RWPE1 (cell line): Measurements from ENCODE around the gene MARF1.
"Not testable (repeated sequence)": the region's sequence is repeated elsewhere in the genome, so short reads cannot be mapped to it uniquely, and the experiment has no call there.

Experiments used
- CTCF ChIA-PET: fragments of 350-600 bp; sonication (Branson Sonifier 250); formaldehyde crosslinking; extraction: SDS; loops from one replicate; lab custom pipeline; 2021; lab: Yijun Ruan, JAX
- POLR2A ChIA-PET: fragments of 400-600 bp; formaldehyde crosslinking; extraction: SDS; loops from one replicate; lab custom pipeline; 2020; ENCODE audit warnings: antibody characterized with exemption; ENCODE audit not compliant: low non-redundant PET; lab: Yijun Ruan, JAX
- DNase-seq: peaks from one replicate; pipeline ENCODE4 v3.0.0; 2012; ENCODE audit warnings: low spot score
- H3K27ac ChIP-seq: fragments of 450-650 bp; 2 replicates; pipeline ENCODE4 v1.5.1; 2017
- TF ChIP-seq, protein P1 (sequence below): fragments of 450-650 bp; conservative IDR thresholded peaks from 2 replicates; pipeline ENCODE4 v1.5.1; 2017; ENCODE audit warnings: low read depth, mild to moderate bottlenecking

Gene MARF1

GRCh38 chr16:15574614-15574948 is 68.4 kb downstream of the MARF1 start:
- no peak for DNase-seq
- ChIA-PET POLR2A (no interaction called here), CTCF (no interaction called here)
- TF ChIP-seq, protein P1, sequence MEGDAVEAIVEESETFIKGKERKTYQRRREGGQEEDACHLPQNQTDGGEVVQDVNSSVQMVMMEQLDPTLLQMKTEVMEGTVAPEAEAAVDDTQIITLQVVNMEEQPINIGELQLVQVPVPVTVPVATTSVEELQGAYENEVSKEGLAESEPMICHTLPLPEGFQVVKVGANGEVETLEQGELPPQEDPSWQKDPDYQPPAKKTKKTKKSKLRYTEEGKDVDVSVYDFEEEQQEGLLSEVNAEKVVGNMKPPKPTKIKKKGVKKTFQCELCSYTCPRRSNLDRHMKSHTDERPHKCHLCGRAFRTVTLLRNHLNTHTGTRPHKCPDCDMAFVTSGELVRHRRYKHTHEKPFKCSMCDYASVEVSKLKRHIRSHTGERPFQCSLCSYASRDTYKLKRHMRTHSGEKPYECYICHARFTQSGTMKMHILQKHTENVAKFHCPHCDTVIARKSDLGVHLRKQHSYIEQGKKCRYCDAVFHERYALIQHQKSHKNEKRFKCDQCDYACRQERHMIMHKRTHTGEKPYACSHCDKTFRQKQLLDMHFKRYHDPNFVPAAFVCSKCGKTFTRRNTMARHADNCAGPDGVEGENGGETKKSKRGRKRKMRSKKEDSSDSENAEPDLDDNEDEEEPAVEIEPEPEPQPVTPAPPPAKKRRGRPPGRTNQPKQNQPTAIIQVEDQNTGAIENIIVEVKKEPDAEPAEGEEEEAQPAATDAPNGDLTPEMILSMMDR, result no peak
- H3K27ac ChIP-seq, result no peak overlapping the region

DNA sequence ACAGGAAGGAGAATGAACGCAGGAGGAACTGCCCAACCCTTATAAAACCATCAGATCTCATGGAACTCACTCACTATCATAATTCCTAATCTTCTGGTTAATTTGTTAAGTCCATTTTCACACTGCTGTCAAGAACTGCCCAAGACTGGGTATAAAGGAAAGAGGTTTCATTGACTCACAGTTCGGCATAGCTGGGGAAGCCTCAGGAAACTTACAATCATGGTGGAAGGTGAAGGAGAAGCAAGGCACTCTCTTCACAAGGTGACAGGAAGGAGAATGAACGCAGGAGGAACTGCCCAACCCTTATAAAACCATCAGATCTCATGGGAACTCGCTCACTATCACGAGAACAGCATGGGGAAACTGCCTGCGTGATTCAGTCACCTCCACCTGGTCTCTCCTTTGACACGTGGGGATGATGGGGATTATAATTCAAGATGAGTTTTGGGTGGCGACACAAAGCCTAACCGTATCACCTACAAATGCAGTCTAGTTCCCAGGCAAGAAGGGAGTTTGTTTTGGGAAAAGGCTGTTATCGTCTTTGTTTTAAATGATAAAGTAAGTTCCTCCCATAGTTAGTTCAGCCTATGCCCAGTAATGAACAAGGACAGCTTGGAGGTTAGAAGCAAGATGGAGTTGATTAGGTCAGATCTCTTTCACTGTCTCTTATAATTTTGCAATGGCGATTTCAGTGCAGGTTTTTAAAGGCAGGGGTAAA is 68.9 kb downstream of the MARF1 start:
- H3K27ac ChIP-seq, DNase-seq, CTCF ChIA-PET, POLR2A ChIA-PET: not testable (repeated sequence)

DNA sequence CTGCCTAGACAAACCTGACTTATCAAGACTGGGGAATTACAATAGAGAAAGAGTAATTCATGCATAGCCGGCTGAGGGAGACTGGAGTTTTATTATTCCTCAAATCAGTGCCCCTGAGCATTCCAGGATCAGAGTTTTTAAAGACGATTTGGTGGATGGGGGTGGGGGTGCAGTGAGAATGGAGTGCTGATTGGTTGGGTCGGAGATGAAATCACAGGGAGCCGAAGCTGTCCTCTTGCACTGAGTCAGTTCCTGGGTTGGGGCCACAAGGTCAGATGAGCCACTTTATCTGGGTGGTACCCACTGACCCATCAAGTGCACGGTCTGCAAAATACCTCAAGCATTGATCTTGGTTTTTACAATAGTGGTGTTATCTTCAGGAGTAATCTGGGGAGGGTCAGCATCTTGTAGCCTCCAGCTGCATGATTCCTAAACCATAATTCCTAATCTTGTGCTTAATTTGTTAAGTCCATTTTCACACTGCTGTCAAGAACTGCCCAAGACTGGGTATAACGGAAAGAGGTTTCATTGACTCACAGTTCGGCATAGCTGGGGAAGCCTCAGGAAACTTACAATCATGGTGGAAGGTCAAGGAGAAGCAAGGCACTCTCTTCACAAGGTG is 69.6 kb downstream of the MARF1 start:
- ChIA-PET POLR2A (interaction anchor here (0.6 kb wide), 1 partner anchor 12 kb away, joined by 5 read pairs; no protein-coding TSS in a partner anchor), CTCF (no interaction called here)
- DNase-seq, result no peak
- no peak overlapping the region for H3K27ac ChIP-seq
- TF ChIP-seq, protein P1, result no peak

- POLR2A ChIA-PET, result interaction anchor here (0.6 kb wide), 1 partner anchor 11 kb away, joined by 5 read pairs; no protein-coding TSS in a partner anchor
- DNase-seq, result no peak
- CTCF ChIA-PET, result interaction anchor here (0.6 kb wide), 1 partner anchor 139 kb away, joined by 3 read pairs; no protein-coding TSS in a partner anchor
- no peak overlapping the region for H3K27ac ChIP-seq
- TF ChIP-seq, protein P1, result no peak
Observed at GRCh38 chr16:15572329-15573001, 70.5 kb downstream of the MARF1 start.

DNA sequence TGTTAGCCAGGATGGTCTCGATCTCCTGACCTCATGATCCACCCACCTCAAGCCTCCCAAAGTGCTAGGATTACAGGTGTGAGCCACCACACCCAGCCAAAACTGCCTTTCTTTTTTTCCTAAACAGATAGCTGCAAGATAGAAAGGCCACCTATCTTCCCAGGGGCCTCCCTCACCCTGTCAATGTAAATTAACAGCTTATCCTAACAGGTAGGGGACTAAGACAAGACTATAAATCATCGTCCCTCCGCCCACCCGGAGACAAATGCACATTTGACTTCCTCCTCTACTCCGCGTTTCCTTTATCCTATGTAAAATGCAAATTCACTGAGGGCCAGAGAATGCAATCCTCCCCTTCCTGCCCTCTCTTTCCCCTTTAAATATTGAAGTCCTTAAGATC is 71.4 kb downstream of the MARF1 start:
- POLR2A ChIA-PET, result no interaction called here
- no peak for DNase-seq

GRCh38 chr16:15570666-15571065 is 72.3 kb downstream of the MARF1 start:
- POLR2A ChIA-PET, DNase-seq, H3K27ac ChIP-seq: not testable (repeated sequence)
- CTCF ChIA-PET, result interaction anchor here (0.6 kb wide), 1 partner anchor 45 kb away, joined by 3 read pairs; no protein-coding TSS in a partner anchor

More for the DNA sequence above, 71.4 kb downstream of the MARF1 start:
- no peak overlapping the region for H3K27ac ChIP-seq
- TF ChIP-seq, protein P1, result no peak
- CTCF ChIA-PET, result no interaction called here

DNA sequence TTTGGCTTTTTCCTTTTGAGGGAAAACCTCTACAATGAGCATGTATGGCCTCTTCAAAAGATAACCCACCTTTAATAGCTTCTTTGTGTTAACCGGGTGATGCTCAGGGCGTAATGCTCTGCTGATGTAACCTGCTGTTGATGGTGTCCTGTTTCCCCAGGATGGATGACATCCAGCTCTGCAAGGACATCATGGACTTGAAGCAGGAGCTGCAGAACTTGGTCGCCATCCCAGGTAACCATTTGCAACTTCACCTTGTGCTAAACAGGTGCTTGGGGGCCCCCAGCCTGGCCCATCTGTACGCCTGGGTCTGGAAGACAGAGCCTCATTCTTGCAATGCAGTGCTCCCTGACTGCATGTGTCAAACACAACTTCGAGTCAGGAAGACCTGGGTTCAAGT is 75.1 kb downstream of the MARF1 start:
- H3K27ac ChIP-seq, result no peak overlapping the region
- TF ChIP-seq, protein P1, result no peak
- POLR2A ChIA-PET, result interaction anchor here (0.6 kb wide), 1 partner anchor 253 kb away, joined by 3 read pairs; no protein-coding TSS in a partner anchor
- DNase-seq, result no peak
- CTCF ChIA-PET, result no interaction called here
